ENCODE results near the gene MTIF3. TPM values are rescaled to one million over a fixed set of nuclear protein-coding genes. Genes with fewer than 3 reads are reported as not detected.

Gene MTIF3
- total RNA-seq, 1 experiment from 2014 or later = 26.9 TPM

DNA sequence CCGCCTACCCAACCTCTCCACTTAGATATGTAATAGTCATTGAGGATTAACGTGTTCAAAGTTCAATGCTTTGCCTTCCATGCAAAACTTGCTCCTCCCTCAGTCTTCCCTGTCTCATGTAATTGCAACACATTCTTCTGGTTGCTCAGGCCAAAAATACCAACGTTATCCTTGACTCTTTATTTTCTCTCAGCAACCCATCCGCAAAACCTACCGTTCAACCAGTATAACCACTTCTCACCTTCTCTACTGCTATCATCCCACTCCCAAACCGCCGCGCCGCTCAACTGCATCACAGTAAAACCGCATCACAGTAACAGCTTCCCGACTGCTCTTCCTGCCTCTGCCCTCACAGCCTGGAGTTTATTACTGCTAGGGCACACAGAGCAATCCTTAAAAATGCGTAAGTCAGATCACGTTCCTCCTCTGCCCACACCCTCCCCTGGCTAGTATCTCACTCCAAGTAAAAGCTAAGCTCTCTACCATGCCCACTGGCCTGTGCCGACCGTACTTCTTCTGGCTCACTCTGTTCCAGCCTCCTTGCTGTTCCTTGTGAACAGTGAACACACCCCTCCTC is 8.2 kb downstream of the MTIF3 start:
- Histone ChIP-seq H3K9me3 (replicated peaks) (no peaks in the 10 kb centered on the region), H3K27me3 (replicated peaks) (no peaks in the 10 kb centered on the region), H3K27ac (no peak overlapping the region), H3K4me3 (no peak overlapping the region), H3K4me1 (replicated peaks) (no peaks in the 10 kb centered on the region), H3K36me3 (no peaks in the 10 kb centered on the region)
- no peak for DNase-seq (ENCODE audit: low read depth in 1 of 2, low spot score in 2 of 2)

DNA sequence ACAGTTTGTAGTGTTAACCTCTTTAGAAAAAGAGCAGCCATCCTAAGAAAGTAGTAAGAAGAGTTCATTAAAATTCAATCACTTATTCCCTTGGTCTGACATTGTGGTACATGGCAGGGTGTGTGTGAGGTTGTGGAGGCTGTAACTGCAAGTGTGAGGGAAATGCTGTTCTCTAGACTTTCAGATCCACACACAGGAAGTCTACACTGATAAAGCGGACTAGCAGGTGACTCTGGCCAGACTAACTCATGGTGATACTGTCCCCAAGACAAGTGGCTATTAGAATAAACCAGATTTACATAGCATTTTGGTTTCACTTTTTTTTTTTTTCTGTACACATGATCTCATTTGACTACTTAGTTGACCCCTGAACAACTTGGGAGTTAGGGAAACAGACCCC is 10.0 kb downstream of the MTIF3 start:
- Histone ChIP-seq H3K27me3 (replicated peaks) (no peaks in the 10 kb centered on the region), H3K27ac (no peak overlapping the region), H3K4me3 (no peak overlapping the region), H3K4me1 (replicated peaks) (no peaks in the 10 kb centered on the region), H3K9me3 (replicated peaks) (no peaks in the 10 kb centered on the region), H3K36me3 (peaks cover 9% of the 10 kb centered on the region)
- no peak for DNase-seq (ENCODE audit: low read depth in 1 of 2, low spot score in 2 of 2)

DNA sequence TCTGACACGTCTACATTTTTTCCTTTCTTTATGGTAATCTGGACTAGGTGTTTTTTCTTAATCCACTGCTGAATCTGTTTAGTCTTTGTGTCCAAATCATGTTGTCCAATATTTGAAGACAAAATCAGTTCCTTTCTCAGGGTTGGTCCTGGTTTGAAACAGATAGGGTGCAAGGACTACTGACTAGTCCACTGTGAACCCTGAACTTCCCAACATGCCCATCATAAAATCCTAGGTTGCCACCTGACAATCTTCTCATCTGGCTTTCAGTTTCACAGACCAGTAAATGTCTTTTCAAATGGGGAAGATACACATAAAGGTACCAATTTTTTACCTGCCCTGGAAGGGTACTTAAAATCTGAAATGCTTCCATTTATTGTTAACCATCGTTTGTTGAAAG is 13.2 kb downstream of the MTIF3 start:
- H3K4me3 ChIP-seq = no peak overlapping the region
- no peaks in the 10 kb centered on the region for H3K4me1 ChIP-seq (replicated peaks)
- H3K27ac ChIP-seq = no peak overlapping the region
- H3K36me3 ChIP-seq = peaks cover 35% of the 10 kb centered on the region
- H3K9me3 ChIP-seq (replicated peaks) = no peaks in the 10 kb centered on the region
- H3K27me3 ChIP-seq (replicated peaks) = no peaks in the 10 kb centered on the region
- no peak for DNase-seq (ENCODE audit: low read depth in 1 of 2, low spot score in 2 of 2)

DNA sequence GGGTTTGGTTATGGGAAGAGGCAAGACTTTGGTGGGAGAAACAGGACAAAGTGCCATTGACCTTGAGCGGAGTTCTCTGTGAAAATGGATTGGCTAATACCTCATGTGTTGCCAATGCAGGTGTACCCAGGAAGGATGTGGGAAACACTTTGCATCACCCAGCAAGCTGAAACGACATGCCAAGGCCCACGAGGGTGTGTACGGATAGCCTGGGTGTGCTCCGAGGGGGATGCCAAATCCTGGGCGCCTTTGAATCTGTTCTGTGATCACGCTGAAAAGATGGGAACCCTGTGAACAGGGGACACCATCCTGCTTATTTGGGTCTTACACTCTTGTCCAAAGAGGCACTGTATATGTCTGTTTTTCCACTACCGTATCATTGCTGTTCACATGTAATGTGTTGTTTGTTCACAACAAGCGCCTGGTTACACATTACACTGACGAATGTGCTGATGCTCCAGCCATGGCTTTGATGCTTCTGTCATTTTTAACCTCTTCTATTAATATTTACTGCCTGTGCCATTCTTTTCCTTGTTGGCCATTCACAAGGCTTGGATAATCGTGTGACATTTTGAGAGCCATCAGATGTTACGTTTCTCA is 17.7 kb downstream of the MTIF3 start:
- Histone ChIP-seq H3K27ac (no peak overlapping the region), H3K9me3 (replicated peaks) (no peaks in the 10 kb centered on the region), H3K27me3 (replicated peaks) (no peaks in the 10 kb centered on the region), H3K4me1 (replicated peaks) (no peaks in the 10 kb centered on the region), H3K36me3 (peaks cover 64% of the 10 kb centered on the region), H3K4me3 (no peak overlapping the region)
- no peak for DNase-seq (ENCODE audit: low read depth in 1 of 2, low spot score in 2 of 2)

DNA sequence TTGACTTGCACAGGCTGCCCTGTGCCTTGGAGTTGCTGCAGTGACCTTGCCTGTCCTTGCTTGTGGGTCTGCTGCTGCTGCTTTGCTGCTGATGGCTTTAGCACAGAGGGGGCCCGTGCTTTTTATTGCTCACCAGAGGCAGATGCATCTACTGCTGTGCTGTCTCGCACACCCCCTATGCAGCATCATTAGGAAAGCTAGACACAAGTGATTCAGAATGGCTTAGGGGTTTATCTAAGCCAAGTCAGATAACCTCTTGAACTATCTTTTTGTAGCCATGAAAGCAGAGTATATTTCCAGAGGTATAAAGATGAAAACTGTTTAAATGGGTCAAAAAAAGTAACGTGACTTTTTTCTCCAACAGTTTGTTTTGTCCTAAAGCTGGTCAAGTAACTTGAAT is 18.2 kb downstream of the MTIF3 start:
- DNase-seq (ENCODE audit: low read depth in 1 of 2, low spot score in 2 of 2) = no peak
- Histone ChIP-seq H3K27me3 (replicated peaks) (no peaks in the 10 kb centered on the region), H3K36me3 (peaks cover 69% of the 10 kb centered on the region), H3K4me1 (replicated peaks) (peaks cover under 1% of the 10 kb centered on the region), H3K9me3 (replicated peaks) (no peaks in the 10 kb centered on the region), H3K4me3 (no peak overlapping the region), H3K27ac (no peak overlapping the region)

DNA sequence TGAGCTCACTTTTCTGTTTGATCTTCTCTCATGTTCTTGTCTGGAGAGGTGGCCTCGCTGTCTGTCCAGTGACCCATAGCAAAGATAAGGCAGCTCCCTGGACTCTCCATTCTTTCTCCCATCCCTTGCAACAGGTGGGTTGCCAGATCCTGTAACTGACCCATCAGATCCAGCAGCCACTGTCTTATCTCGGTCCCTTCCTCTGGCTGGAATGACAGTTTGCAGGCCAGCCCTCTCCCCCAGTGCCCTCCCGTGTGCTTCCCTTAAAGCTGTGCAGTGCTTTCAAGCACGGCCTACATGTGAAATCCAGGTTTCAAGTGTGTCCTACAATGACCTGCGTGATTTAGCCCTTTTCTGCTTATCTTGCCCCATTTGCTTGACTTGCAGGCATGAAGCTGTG is 22.2 kb downstream of the MTIF3 start:
- H3K9me3 ChIP-seq (replicated peaks) = no peaks in the 10 kb centered on the region
- peaks cover 28% of the 10 kb centered on the region for H3K4me1 ChIP-seq (replicated peaks)
- no peak overlapping the region for H3K27ac ChIP-seq
- H3K4me3 ChIP-seq = no peak overlapping the region
- no peak for DNase-seq (ENCODE audit: low read depth in 1 of 2, low spot score in 2 of 2)
- no peaks in the 10 kb centered on the region for H3K27me3 ChIP-seq (replicated peaks)
- H3K36me3 ChIP-seq = peaks cover 53% of the 10 kb centered on the region

DNA sequence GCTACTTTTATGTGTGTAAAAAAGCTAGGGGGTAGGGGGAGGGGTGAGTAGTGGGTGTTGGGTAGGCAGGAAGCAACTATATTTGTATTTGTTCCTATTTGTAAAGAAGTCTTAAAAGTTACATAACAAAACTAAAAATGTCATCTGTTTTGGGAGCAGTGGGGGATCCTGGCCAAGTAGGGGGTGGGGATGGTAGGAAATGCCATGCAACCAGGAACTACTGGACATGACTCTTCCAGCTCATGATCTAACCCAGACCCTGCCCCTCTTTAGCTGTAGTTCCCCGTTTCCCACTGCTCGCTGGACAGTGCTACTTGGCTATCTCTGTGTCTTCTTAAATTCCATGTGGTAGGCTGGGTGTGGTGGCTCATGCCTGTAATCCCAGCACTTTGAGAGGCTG is 22.7 kb downstream of the MTIF3 start:
- Histone ChIP-seq H3K4me1 (replicated peaks) (peaks cover 28% of the 10 kb centered on the region), H3K27ac (no peak overlapping the region), H3K27me3 (replicated peaks) (no peaks in the 10 kb centered on the region), H3K36me3 (peaks cover 52% of the 10 kb centered on the region), H3K9me3 (replicated peaks) (no peaks in the 10 kb centered on the region), H3K4me3 (no peak overlapping the region)
- no peak for DNase-seq (ENCODE audit: low read depth in 1 of 2, low spot score in 2 of 2)

DNA sequence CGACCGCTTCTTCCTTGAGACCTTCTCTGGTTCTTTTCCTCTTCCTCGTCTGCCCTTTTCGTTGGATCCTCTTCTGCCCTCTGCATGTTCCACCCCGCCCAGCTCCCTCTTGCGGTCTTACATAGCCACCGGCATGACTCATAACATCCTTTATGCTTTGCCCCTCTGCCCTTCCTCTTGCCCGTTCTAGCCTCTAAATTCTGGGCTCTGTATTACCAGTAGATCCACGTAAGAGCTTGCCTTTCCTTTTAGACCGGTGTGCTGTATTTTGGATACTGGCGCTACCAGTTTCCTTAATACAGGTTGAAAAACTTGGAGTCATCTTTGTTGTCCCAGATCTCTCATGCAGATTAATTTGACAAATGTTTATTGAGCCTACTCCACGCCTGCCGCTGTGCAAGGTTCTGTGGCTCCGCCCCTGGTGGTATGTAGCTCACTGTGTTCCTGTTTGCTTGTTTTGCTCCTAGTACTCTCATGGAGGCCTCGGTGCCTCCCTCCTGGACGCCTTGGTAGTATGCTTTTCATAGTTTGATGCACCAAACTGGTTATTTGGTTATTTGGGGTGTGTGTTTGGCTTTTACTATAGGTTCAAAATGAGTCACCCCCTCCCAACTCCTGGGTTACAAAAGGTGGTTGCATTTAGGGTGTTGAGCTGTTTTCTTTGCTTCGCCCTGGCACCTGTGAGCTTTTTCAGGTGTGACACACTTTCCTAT is 24.3 kb downstream of the MTIF3 start:
- peak; percentile 71 to 81 for DNase-seq (ENCODE audit: low read depth in 1 of 2, low spot score in 2 of 2)
- peak overlapping the region; percentile 76 for H3K4me3 ChIP-seq
- H3K36me3 ChIP-seq = peaks cover 44% of the 10 kb centered on the region
- peaks cover 28% of the 10 kb centered on the region for H3K4me1 ChIP-seq (replicated peaks)
- peak overlapping the region; percentile 88 for H3K27ac ChIP-seq
- no peaks in the 10 kb centered on the region for H3K9me3 ChIP-seq (replicated peaks)
- no peaks in the 10 kb centered on the region for H3K27me3 ChIP-seq (replicated peaks)

DNA sequence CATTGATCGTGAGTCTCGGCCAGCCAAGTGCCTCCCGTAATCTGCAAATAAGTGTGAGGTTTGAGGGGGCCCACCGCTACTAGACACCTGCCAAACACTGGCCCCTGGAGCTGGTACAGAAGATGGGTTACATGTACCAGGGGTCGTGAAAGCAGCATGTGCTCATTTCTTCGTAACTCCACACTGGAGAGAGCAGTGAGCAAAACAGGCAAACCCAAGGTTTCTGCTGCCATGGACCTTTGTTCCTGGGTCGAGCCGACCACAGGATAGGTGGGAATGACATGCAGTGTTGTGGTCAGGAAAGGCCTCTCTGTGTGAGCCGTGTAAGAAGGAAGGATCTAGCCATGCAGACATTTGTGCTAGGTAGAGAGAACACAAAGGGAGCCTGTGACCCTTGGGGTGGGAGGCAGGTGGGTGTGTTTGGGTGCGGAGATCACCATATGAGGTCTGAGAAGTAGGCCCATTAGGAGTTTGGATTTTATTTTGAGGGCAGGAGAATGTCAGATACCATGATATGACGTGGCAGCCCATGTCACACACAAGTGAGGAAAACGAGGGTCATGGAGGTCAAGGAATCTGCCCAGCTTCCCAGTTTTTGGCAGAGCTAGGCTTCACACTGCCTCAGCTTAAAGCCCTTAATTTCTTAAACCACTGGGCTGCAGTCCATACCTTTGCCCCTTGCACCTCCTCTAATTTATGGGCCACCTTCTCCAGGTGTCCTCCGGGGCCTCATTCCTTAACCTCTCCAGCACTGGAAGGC is 25.0 kb downstream of the MTIF3 start:
- H3K4me1 ChIP-seq (replicated peaks) = peaks cover 28% of the 10 kb centered on the region

DNA sequence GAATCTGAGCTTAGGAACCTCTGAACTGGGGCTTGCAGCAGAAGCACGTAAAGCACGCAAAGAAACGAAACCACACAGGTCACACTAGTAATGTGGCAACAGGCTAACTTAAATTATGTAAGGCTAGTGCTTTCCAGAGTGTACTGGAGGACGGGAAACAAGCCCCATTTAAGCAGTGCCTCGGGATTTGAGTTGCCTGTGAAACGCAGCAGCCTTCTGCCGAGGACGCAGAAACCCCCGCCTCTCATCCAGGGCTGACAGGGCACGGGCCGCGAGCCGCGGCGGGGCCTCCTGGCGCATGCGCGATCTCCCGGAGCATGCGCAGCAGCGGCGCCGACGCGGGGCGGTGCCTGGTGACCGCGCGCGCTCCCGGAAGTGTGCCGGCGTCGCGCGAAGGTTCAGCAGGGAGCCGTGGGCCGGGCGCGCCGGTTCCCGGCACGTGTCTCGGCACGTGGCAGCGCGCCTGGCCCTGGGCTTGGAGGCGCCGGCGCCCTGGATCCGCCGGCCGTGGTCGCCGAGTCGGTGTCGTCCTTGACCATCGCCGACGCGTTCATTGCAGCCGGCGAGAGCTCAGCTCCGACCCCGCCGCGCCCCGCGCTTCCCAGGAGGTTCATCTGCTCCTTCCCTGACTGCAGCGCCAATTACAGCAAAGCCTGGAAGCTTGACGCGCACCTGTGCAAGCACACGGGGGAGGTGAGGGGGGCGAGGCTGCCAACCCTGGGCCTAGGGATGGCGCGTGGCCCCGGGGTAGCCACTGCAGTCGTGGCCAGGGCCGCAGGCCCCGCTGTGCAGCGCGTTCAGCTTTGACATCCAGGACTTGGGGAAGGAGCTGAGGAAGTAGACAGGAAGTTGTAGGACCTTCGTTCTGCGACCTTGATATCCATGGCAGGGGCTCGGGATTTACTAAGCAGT is 25.9 kb downstream of the MTIF3 start, which contains the start of gene GTF3A:
Gene GTF3A, plus strand, starts transcription at position 374 of the 912 bp plus-strand sequence.
- DNase-seq (ENCODE audit: low read depth in 1 of 2, low spot score in 2 of 2) = peak; percentile 71 to 85
- Histone ChIP-seq H3K27me3 (replicated peaks) (no peaks in the 10 kb centered on the region), H3K4me1 (replicated peaks) (peaks cover 28% of the 10 kb centered on the region), H3K4me3 (peak within 1 kb of the TSS; percentile 76), H3K9me3 (replicated peaks) (no peaks in the 10 kb centered on the region), H3K36me3 (peaks cover 31% of the 10 kb centered on the region), H3K27ac (peak within 1 kb of the TSS; percentile 88)

More for the DNA sequence above, 25.0 kb downstream of the MTIF3 start:
- no peaks in the 10 kb centered on the region for H3K9me3 ChIP-seq (replicated peaks)
- peak overlapping the region; percentile 76 for H3K4me3 ChIP-seq
- peak overlapping the region; percentile 88 for H3K27ac ChIP-seq
- peaks cover 36% of the 10 kb centered on the region for H3K36me3 ChIP-seq
- DNase-seq (ENCODE audit: low read depth in 1 of 2, low spot score in 2 of 2) = no peak
- no peaks in the 10 kb centered on the region for H3K27me3 ChIP-seq (replicated peaks)

DNA sequence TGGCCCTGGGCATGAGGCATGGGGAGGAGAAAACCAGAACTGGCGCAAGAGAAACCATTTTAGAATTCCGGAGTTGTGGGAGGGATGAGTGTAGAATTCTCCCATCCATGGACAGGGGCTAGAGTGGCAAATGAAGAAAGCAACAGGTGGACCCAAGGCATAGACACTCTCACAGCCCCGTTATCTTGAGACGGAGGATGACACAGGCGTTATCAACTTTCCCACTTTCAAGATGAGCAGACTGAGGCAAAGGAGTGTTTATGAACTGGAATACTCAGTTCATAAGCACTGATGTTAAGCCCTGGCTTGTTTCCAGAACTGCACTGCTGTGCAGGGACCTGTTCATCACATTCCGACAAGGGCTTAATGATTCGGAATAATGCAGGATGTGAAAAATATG is 27.0 kb downstream of the MTIF3 start:
- Histone ChIP-seq H3K4me1 (replicated peaks) (peaks cover 28% of the 10 kb centered on the region), H3K9me3 (replicated peaks) (no peaks in the 10 kb centered on the region), H3K36me3 (peaks cover 22% of the 10 kb centered on the region), H3K27me3 (replicated peaks) (no peaks in the 10 kb centered on the region), H3K27ac (no peak overlapping the region), H3K4me3 (no peak overlapping the region)
- no peak for DNase-seq (ENCODE audit: low read depth in 1 of 2, low spot score in 2 of 2)

DNA sequence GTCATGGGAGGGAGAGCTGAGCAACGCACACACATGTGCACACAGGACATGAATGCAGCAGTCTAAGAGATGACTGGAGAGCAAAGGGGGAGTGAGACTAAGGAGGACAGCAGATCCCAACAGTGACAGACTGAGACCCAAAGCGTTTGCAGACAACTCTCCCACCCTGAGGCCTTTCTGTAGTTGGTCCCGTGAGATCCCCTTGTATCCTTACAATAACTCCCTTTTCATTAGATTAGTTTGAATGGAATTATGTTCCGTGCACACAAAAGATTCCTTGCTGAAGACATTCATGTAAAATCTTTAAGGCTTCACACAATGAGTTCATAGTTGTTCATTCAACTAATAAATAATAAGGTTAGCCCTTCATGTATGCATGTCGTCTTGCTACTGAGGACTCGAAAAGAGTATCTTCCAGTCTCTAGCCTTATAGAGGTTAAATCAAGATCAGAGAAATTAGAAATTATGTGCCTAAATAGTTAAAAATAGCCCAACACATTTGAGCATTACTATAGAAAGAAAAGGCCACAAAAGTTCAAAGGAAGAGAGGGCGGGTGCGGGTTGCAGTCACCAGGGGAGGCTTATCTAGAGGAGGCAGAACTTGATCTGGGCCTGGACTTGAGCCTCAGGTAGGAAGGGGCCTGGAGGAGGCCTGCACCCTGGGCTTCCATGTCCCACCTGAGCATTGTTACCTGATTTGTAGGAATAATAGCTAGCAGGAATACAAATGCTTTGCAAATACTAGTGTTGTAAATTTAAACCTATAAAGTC is 29.1 kb downstream of the MTIF3 start:
- H3K9me3 ChIP-seq (replicated peaks) = no peaks in the 10 kb centered on the region
- no peak for DNase-seq (ENCODE audit: low read depth in 1 of 2, low spot score in 2 of 2)
- H3K4me3 ChIP-seq = no peak overlapping the region
- peaks cover 18% of the 10 kb centered on the region for H3K4me1 ChIP-seq (replicated peaks)
- no peaks in the 10 kb centered on the region for H3K27me3 ChIP-seq (replicated peaks)
- peaks cover 7% of the 10 kb centered on the region for H3K36me3 ChIP-seq
- H3K27ac ChIP-seq = no peak overlapping the region

Data from SJSA1 (cell line).